HEK293T (cell line): ENCODE measurements around the gene DISP3.

Source experiments
- ELF4 ChIP-seq: fragments of 450-650 bp; IDR thresholded peaks from 2 replicates; pipeline ENCODE4 v1.6.1; 2017; ENCODE audit warnings: antibody characterized with exemption
- FOXM1 ChIP-seq: fragments of 450-650 bp; IDR thresholded peaks from 2 replicates; pipeline ENCODE4 v1.6.1; 2017; ENCODE audit warnings: mild to moderate bottlenecking, borderline replicate concordance
- HDGF ChIP-seq: fragments of 450-650 bp; IDR thresholded peaks from 2 replicates; pipeline ENCODE4 v1.6.1; 2017; ENCODE audit warnings: antibody characterized with exemption, borderline replicate concordance
- SP1 ChIP-seq: fragments of 450-650 bp; IDR thresholded peaks from 2 replicates; pipeline ENCODE4 v1.6.1; 2017
- ZNF384 ChIP-seq: fragments of 450-650 bp; IDR thresholded peaks from 2 replicates; pipeline ENCODE4 v1.6.1; 2016

- no peak for TF ChIP-seq ELF4
- TF ChIP-seq SP1, result no peak
- TF ChIP-seq FOXM1, result no peak
- no peak for TF ChIP-seq ZNF384
- TF ChIP-seq HDGF, result no peak
Measured at GRCh38 chr1:11523261-11523660, 44.3 kb downstream of the DISP3 start.
